ENCODE measurements around the gene RNASE4.
A peak's percentile ranks its signal among the peaks of the same experiment; 100 is the strongest.

RNASE4 gene

GRCh38 chr14:20697273-20698017 lies 13.1 kb downstream of the RNASE4 start:
- TF ChIP-seq CSDC2 (CRISPR knock-in tag; IDR thresholded peaks at IDR 0.05) (no peak), SNAI2 (CRISPR knock-in tag; IDR thresholded peaks at IDR 0.05) (no peak), ZC3H10 (CRISPR knock-in tag; IDR thresholded peaks at IDR 0.05) (no peak), TCF4 (CRISPR knock-in tag; IDR thresholded peaks at IDR 0.05; ENCODE audit: borderline replicate concordance) (no peak), ARNTL (CRISPR knock-in tag; IDR thresholded peaks at IDR 0.05; ENCODE audit: borderline replicate concordance, low read depth) (no peak), ZFP30 (CRISPR knock-in tag; IDR thresholded peaks at IDR 0.05) (no peak), ZNF70 (CRISPR knock-in tag; IDR thresholded peaks at IDR 0.05) (no peak), TOX (CRISPR knock-in tag; IDR thresholded peaks at IDR 0.05; ENCODE audit: borderline replicate concordance) (no peak), CSRNP3 (CRISPR knock-in tag; IDR thresholded peaks at IDR 0.05) (no peak), ZNF565 (CRISPR knock-in tag; conservative IDR thresholded peaks at IDR 0.05; ENCODE audit: low read depth) (no peak), TSHZ2 (CRISPR knock-in tag; IDR thresholded peaks at IDR 0.05) (no peak), CREB5 (CRISPR knock-in tag; IDR thresholded peaks at IDR 0.05; ENCODE audit: low read depth) (no peak), ZFP3 (CRISPR knock-in tag; IDR thresholded peaks at IDR 0.05) (no peak), BACH2 (CRISPR knock-in tag; IDR thresholded peaks at IDR 0.05; ENCODE audit: borderline replicate concordance) (no peak), ISL1 (CRISPR knock-in tag; IDR thresholded peaks at IDR 0.05) (no peak), ESRRG (CRISPR knock-in tag; IDR thresholded peaks at IDR 0.05) (no peak), OSR1 (CRISPR knock-in tag; IDR thresholded peaks at IDR 0.05) (no peak)
- TF ChIP-seq, protein P1, sequence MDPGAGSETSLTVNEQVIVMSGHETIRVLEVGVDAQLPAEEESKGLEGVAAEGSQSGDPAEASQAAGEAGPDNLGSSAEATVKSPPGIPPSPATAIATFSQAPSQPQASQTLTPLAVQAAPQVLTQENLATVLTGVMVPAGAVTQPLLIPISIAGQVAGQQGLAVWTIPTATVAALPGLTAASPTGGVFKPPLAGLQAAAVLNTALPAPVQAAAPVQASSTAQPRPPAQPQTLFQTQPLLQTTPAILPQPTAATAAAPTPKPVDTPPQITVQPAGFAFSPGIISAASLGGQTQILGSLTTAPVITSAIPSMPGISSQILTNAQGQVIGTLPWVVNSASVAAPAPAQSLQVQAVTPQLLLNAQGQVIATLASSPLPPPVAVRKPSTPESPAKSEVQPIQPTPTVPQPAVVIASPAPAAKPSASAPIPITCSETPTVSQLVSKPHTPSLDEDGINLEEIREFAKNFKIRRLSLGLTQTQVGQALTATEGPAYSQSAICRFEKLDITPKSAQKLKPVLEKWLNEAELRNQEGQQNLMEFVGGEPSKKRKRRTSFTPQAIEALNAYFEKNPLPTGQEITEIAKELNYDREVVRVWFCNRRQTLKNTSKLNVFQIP (CRISPR knock-in tag; IDR thresholded peaks at IDR 0.05; ENCODE audit: borderline replicate concordance, low read depth) = no peak
- TF ChIP-seq, protein P2, sequence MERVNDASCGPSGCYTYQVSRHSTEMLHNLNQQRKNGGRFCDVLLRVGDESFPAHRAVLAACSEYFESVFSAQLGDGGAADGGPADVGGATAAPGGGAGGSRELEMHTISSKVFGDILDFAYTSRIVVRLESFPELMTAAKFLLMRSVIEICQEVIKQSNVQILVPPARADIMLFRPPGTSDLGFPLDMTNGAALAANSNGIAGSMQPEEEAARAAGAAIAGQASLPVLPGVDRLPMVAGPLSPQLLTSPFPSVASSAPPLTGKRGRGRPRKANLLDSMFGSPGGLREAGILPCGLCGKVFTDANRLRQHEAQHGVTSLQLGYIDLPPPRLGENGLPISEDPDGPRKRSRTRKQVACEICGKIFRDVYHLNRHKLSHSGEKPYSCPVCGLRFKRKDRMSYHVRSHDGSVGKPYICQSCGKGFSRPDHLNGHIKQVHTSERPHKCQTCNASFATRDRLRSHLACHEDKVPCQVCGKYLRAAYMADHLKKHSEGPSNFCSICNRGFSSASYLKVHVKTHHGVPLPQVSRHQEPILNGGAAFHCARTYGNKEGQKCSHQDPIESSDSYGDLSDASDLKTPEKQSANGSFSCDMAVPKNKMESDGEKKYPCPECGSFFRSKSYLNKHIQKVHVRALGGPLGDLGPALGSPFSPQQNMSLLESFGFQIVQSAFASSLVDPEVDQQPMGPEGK (CRISPR knock-in tag; IDR thresholded peaks at IDR 0.05; ENCODE audit: borderline replicate concordance) = no peak
- ATAC-seq = peak; percentile 96

DNA sequence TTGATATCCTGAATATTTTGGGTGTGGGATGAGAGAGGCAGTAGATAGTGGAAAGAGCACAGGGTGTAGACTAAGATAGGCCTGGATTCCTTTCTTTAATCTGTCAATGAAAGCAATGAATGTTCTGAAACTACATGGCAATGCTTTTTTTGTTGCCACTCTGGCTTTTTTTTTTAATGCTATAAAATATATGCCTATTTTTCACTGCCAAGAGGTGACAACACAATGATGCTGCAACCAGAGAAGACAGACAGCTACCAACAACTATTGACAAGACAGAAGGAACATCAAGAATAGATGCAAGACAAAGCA lies 13.6 kb downstream of the RNASE4 start:
- TF ChIP-seq ARNTL (CRISPR knock-in tag; IDR thresholded peaks at IDR 0.05; ENCODE audit: borderline replicate concordance, low read depth) = no peak
- no peak for TF ChIP-seq ZNF565 (CRISPR knock-in tag; conservative IDR thresholded peaks at IDR 0.05; ENCODE audit: low read depth)
- TF ChIP-seq ZFP3 (CRISPR knock-in tag; IDR thresholded peaks at IDR 0.05) = no peak
- TF ChIP-seq TSHZ2 (CRISPR knock-in tag; IDR thresholded peaks at IDR 0.05) = no peak
- TF ChIP-seq ZFP30 (CRISPR knock-in tag; IDR thresholded peaks at IDR 0.05) = no peak
- no peak for TF ChIP-seq SNAI2 (CRISPR knock-in tag; IDR thresholded peaks at IDR 0.05)
- no peak for ATAC-seq
